Neural progenitor cell (in vitro differentiated cells): ENCODE measurements around the gene RAD51AP1. TPM values are rescaled to one million over a fixed set of nuclear protein-coding genes. Genes with fewer than 3 reads are reported as not detected.

ENCODE experiments used
- DNase-seq: peaks from one replicate; pipeline ENCODE4 v3.0.0-alpha.2; 2016; ENCODE audit warnings: low spot score
- H2AFZ ChIP-seq: fragments of 200-600 bp; sonication (generic); replicated peaks from 2 replicates; pipeline ENCODE4 v1.6.1; 2016; ENCODE audit warnings: antibody characterized with exemption
- H3F3A ChIP-seq: fragments of 200-600 bp; sonication (generic); 2 replicates; pipeline ENCODE4 v1.6.1; 2016; ENCODE audit warnings: antibody characterized with exemption, low read depth
- H3K27ac ChIP-seq: fragments of 200-600 bp; sonication (generic); 2 replicates; pipeline ENCODE4 v1.5.1; 2016; ENCODE audit warnings: mild to moderate bottlenecking
- H3K27me3 ChIP-seq: fragments of 200-600 bp; sonication (generic); 2 replicates; pipeline ENCODE4 v1.6.1; 2016; ENCODE audit warnings: mild to moderate bottlenecking, moderate library complexity
- H3K36me3 ChIP-seq: fragments of 200-600 bp; sonication (generic); 2 replicates; pipeline ENCODE4 v1.5.1; 2016
- H3K4me1 ChIP-seq: fragments of 200-600 bp; sonication (generic); 2 replicates; pipeline ENCODE4 v1.6.1; 2016; ENCODE audit warnings: mixed run types
- H3K4me2 ChIP-seq: fragments of 200-600 bp; sonication (generic); 2 replicates; pipeline ENCODE4 v1.6.1; 2016
- H3K4me3 ChIP-seq: fragments of 200-600 bp; sonication (generic); 2 replicates; pipeline ENCODE4 v1.5.1; 2016
- H3K79me2 ChIP-seq: fragments of 200-600 bp; sonication (generic); 2 replicates; pipeline ENCODE4 v1.6.1; 2016; ENCODE audit warnings: low read depth
- H3K9ac ChIP-seq: fragments of 200-600 bp; sonication (generic); 2 replicates; pipeline ENCODE4 v1.6.1; 2016
- H3K9me3 ChIP-seq: fragments of 200-600 bp; sonication (generic); 2 replicates; pipeline ENCODE4 v1.5.1; 2016; ENCODE audit warnings: low read depth
- H4K20me1 ChIP-seq: fragments of 200-600 bp; sonication (generic); 2 replicates; pipeline ENCODE4 v1.6.1; 2016; ENCODE audit warnings: low read depth
- H3K27ac Mint-ChIP-seq: 3 replicates; pipeline ENCODE4 v1.8.0; 2021; ENCODE audit warnings: mixed read lengths
- H3K27me3 Mint-ChIP-seq: 2 replicates; pipeline ENCODE4 v1.8.0; 2022; ENCODE audit warnings: low read depth, mild to moderate bottlenecking, inconsistent platforms, moderate library complexity, mixed read lengths; ENCODE audit not compliant: insufficient read depth
- H3K36me3 Mint-ChIP-seq: 3 replicates; pipeline ENCODE4 v1.8.0; 2021; ENCODE audit warnings: mixed read lengths
- H3K4me1 Mint-ChIP-seq: 3 replicates; pipeline ENCODE4 v1.8.0; 2021; ENCODE audit warnings: mixed read lengths
- H3K4me3 Mint-ChIP-seq: 3 replicates; pipeline ENCODE4 v1.8.0; 2021; ENCODE audit warnings: mild to moderate bottlenecking, moderate library complexity, mixed read lengths
- H3K9me3 Mint-ChIP-seq: 3 replicates; pipeline ENCODE4 v1.8.0; 2020; ENCODE audit warnings: mixed read lengths
- EZH2 ChIP-seq: fragments of 200-600 bp; sonication (generic); IDR thresholded peaks from 2 replicates; pipeline ENCODE4 v1.6.1; 2017; ENCODE audit warnings: antibody characterized with exemption, mild to moderate bottlenecking, moderate library complexity
- EZH2phosphoT487 ChIP-seq: fragments of 200-600 bp; sonication (generic); IDR thresholded peaks from 2 replicates; pipeline ENCODE4 v1.6.1; 2017; ENCODE audit warnings: antibody characterized with exemption
- total RNA-seq: library from RNA; depleted of rRNA; stranded (reverse); fragments of >200 nt; gene quantifications from 2 replicates; pipeline ENCODE4 v1.2.3, GENCODE V29; 2015; ENCODE audit warnings: low replicate concordance
- TF ChIP-seq, protein P1 (sequence below): fragments of 200-600 bp; sonication (generic); IDR thresholded peaks from 2 replicates; pipeline ENCODE4 v1.5.1; 2017; ENCODE audit warnings: antibody characterized with exemption, mild to moderate bottlenecking

RAD51AP1 gene
- total RNA-seq, 1 donor from 2014 or later = 189 TPM

DNA sequence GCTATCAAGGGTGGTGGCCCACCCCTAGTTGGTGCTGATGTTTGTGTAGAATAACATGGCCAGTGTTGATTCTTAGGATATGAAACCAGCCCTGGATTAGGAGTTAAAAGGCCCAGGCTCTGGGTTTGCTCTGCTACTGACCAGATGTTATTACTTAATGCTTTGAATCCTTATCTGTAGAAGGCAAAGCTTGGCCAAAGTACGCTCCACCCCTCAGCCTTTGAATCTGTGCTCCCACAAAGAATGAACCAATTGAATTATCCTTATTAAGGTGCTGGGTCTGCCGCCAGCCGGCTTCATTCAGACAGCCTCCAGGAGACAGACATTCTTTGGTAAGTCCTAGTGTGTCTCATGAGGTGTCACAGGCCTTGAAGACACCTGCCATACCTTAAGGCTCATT is 68.4 kb downstream of the RAD51AP1 start:
- Histone ChIP-seq H3K9ac (no peak overlapping the region), H3K79me2 (peaks cover 10% of the 10 kb centered on the region), H3K4me3 (no peak overlapping the region), H3K36me3 (no peaks in the 10 kb centered on the region), H3K27ac (no peak overlapping the region), H4K20me1 (no peaks in the 10 kb centered on the region), H3K27me3 (no peaks in the 10 kb centered on the region), H3K4me1 (peaks cover 21% of the 10 kb centered on the region), H3K9me3 (no peaks in the 10 kb centered on the region), H3F3A (peaks cover 11% of the 10 kb centered on the region), H3K4me2 (peak overlapping the region; percentile 24), H2AFZ (no peak overlapping the region)
- Mint-ChIP-seq H3K27me3 (no peaks in the 10 kb centered on the region), H3K4me3 (no peak overlapping the region), H3K36me3 (peaks cover 4% of the 10 kb centered on the region), H3K9me3 (no peaks in the 10 kb centered on the region), H3K4me1 (peaks cover 8% of the 10 kb centered on the region), H3K27ac (no peak overlapping the region)
- TF ChIP-seq EZH2phosphoT487 (no peak), EZH2 (no peak)
- TF ChIP-seq, protein P1, sequence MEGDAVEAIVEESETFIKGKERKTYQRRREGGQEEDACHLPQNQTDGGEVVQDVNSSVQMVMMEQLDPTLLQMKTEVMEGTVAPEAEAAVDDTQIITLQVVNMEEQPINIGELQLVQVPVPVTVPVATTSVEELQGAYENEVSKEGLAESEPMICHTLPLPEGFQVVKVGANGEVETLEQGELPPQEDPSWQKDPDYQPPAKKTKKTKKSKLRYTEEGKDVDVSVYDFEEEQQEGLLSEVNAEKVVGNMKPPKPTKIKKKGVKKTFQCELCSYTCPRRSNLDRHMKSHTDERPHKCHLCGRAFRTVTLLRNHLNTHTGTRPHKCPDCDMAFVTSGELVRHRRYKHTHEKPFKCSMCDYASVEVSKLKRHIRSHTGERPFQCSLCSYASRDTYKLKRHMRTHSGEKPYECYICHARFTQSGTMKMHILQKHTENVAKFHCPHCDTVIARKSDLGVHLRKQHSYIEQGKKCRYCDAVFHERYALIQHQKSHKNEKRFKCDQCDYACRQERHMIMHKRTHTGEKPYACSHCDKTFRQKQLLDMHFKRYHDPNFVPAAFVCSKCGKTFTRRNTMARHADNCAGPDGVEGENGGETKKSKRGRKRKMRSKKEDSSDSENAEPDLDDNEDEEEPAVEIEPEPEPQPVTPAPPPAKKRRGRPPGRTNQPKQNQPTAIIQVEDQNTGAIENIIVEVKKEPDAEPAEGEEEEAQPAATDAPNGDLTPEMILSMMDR = no peak
- DNase-seq = peak; percentile 20

DNA sequence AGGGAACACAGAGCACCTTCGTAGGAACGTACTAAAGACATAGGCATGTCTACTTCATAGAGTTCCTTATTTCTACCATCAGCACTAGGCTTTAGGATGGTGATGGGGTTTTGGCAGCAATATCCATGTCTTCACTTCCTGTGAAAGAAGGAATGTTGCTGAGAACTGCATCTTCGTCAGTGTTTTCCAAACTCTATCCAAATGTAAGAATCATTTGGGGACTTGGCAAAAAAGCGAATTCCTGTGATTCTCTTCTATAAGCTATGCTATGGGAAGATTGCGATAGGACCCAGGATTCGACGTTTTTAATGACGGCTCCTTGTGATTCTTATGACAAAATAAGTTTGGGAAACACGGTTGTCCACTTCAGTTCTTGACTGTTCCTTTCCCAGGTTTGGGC is 70.4 kb downstream of the RAD51AP1 start:
- no peak overlapping the region for H3K27ac ChIP-seq
- TF ChIP-seq EZH2phosphoT487 = no peak
- TF ChIP-seq EZH2 = no peak
- TF ChIP-seq, protein P1 = no peak
- no peaks in the 10 kb centered on the region for H3K9me3 ChIP-seq
- peaks cover 10% of the 10 kb centered on the region for H3K79me2 ChIP-seq
- no peaks in the 10 kb centered on the region for H4K20me1 ChIP-seq
- no peak for DNase-seq
- Mint-ChIP-seq H3K27ac (no peak overlapping the region), H3K27me3 (no peaks in the 10 kb centered on the region), H3K4me3 (no peak overlapping the region), H3K9me3 (no peaks in the 10 kb centered on the region), H3K4me1 (peaks cover 8% of the 10 kb centered on the region), H3K36me3 (peaks cover 11% of the 10 kb centered on the region)
- no peak overlapping the region for H3K4me2 ChIP-seq
- H3F3A ChIP-seq = peaks cover 4% of the 10 kb centered on the region
- H2AFZ ChIP-seq = no peak overlapping the region
- H3K27me3 ChIP-seq = no peaks in the 10 kb centered on the region
- peaks cover 21% of the 10 kb centered on the region for H3K4me1 ChIP-seq
- no peaks in the 10 kb centered on the region for H3K36me3 ChIP-seq
- no peak overlapping the region for H3K4me3 ChIP-seq
- H3K9ac ChIP-seq = no peak overlapping the region

Other genes with a start within 250 kb of the RAD51AP1 start
- gene TIGAR, start 217.7 kb upstream of the RAD51AP1 start, total RNA-seq = 7.1 and 18.1 TPM in 2 replicates
- 0.58 and 0.90 TPM in 2 replicates for gene FGF23, start 159.2 kb upstream of the RAD51AP1 start, total RNA-seq
- gene FGF6, start 93.1 kb upstream of the RAD51AP1 start, total RNA-seq = not detected in 2 replicates
- gene DYRK4, start 23.3 kb downstream of the RAD51AP1 start, total RNA-seq = 15.2 and 20.5 TPM in 2 replicates
- gene AKAP3, start 110.2 kb downstream of the RAD51AP1 start, total RNA-seq = 2.4 and 3.0 TPM in 2 replicates
- gene NDUFA9, start 110.2 kb downstream of the RAD51AP1 start, total RNA-seq = 46.4 and 67.7 TPM in 2 replicates
- 2.6 and 5.0 TPM in 2 replicates for gene GALNT8, start 181.5 kb downstream of the RAD51AP1 start, total RNA-seq